ENCODE results near the gene CPE. TPM values are rescaled to one million over a fixed set of nuclear protein-coding genes. Genes with fewer than 3 reads are reported as not detected.

Gene CPE
- total and polyA plus RNA-seq, 10 of the 15 experiments (the other 5 are each of a cell fraction or from before 2014, with no cell fraction given) = 0.05 to 0.14 TPM; not detected in 8

DNA sequence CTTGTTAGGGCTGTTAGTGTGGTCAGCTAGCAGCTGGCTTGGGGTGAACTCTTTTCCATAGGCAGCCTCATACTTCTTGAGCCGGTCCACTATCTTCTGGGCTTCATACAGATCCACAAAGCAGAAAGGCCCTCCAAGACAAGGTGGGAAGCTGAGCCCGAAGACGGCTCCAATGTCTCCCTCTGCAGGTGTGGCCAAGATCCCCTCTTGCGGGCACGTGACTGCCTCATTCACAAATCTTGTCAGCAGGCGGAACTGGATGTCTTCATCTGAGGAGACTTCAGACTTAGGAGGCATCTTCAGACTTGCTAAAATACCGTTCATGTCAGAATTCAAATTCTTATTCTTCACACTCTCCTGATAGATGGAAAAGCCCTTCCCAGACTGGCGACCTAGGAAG is 25.3 kb downstream of the CPE start (continued):
- TF ChIP-seq SRF (IDR thresholded peaks at IDR 0.05; ENCODE audit: low read depth in 2 of 2, low read length in 2 of 2) (no peak), DPF2 (IDR thresholded peaks at IDR 0.05) (no peak)

DNA sequence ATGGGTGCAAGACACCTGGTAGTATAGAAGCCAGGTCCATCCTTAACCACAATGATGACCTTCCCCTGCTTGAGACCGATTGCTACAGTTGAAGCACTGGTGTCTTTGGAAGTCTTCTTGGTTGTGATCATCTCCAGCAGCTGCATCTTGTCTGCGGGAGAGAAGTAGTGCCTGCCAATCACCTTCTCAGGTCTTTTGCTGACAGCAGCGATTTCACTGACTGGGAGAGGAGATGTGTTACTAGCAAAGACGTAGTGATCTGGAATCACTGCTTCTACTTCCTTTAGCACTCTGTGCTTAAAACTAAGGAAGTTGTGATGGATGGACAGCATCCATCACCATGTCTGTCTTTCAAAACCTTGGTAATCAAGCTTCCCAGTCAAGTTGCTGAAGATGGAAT is 25.9 kb downstream of the CPE start:
- Histone ChIP-seq H3K4me3 (no peak overlapping the region), H3K79me2 (ENCODE audit: control insufficient read depth, insufficient read depth, low read length) (no peaks in the 10 kb centered on the region), H2AFZ (ENCODE audit: control insufficient read depth, low read depth, low read length) (no peak overlapping the region), H3K27me3 (replicated peaks in 1 of 2; ENCODE audit: control insufficient read depth in 2 of 2, insufficient read depth in 2 of 2, low read length in 1 of 2) (peaks cover 0 to 2% of the 10 kb centered on the region in 2 experiments; a peak in 3 of 4 replicates), H3K9me3 (replicated peaks; ENCODE audit: control insufficient read depth, insufficient read depth, low read length) (no peaks in the 10 kb centered on the region), H3K36me3 (ENCODE audit: control insufficient read depth in 2 of 2, insufficient read depth in 2 of 2, low read length in 1 of 2) (no peaks in the 10 kb centered on the region), H4K20me1 (ENCODE audit: control insufficient read depth, insufficient read depth) (no peaks in the 10 kb centered on the region), H3K27ac (ENCODE audit: control insufficient read depth, insufficient read depth) (no peak overlapping the region), H3K4me2 (ENCODE audit: control insufficient read depth, insufficient read depth) (no peak overlapping the region), H3K9ac (ENCODE audit: control insufficient read depth, insufficient read depth, low read length) (no peak overlapping the region), H3K4me1 (ENCODE audit: control insufficient read depth, insufficient read depth, low read length) (no peaks in the 10 kb centered on the region)
- DNase-seq (ENCODE audit: low read depth, low spot score) (no peak), ATAC-seq (no peak), FAIRE-seq (no peak)
- intact Hi-C loops (cut with micrococcal nuclease; ENCODE audit: unreplicated experiment) = no loop called here
- WGBS (ENCODE audit: insufficient coverage, insufficient replicate concordance, low lambda C conversion rate, missing lambda C conversion rate) = 32% methylated on average over 4 of the region's 4 CpGs
- no TSS peak for BruUV-seq (replicated peaks)
- in situ Hi-C loops (cut with MboI) = no loop called here
- ChIA-PET RAD21 (ENCODE audit: unreplicated experiment) (interaction anchor here (2.0 kb wide), 1 partner anchor 273 kb away, joined by 5 read pairs; no protein-coding TSS in a partner anchor), SMC1A (ENCODE audit: uncharacterized antibody, unreplicated experiment) (no interaction called here), POLR2A (no interaction called here), CTCF (no interaction called here)
- TF ChIP-seq ZNF24 (IDR thresholded peaks at IDR 0.05) = no peak
- no peak for TF ChIP-seq GATAD2B (conservative IDR thresholded peaks at IDR 0.05; ENCODE audit: low read depth)
- no peak for TF ChIP-seq SIX5 (IDR thresholded peaks at IDR 0.05; ENCODE audit: low read depth, low read length, severe bottlenecking)
- TF ChIP-seq EED (IDR thresholded peaks at IDR 0.05; ENCODE audit: low read depth) = no peak
- TF ChIP-seq, protein P1, sequence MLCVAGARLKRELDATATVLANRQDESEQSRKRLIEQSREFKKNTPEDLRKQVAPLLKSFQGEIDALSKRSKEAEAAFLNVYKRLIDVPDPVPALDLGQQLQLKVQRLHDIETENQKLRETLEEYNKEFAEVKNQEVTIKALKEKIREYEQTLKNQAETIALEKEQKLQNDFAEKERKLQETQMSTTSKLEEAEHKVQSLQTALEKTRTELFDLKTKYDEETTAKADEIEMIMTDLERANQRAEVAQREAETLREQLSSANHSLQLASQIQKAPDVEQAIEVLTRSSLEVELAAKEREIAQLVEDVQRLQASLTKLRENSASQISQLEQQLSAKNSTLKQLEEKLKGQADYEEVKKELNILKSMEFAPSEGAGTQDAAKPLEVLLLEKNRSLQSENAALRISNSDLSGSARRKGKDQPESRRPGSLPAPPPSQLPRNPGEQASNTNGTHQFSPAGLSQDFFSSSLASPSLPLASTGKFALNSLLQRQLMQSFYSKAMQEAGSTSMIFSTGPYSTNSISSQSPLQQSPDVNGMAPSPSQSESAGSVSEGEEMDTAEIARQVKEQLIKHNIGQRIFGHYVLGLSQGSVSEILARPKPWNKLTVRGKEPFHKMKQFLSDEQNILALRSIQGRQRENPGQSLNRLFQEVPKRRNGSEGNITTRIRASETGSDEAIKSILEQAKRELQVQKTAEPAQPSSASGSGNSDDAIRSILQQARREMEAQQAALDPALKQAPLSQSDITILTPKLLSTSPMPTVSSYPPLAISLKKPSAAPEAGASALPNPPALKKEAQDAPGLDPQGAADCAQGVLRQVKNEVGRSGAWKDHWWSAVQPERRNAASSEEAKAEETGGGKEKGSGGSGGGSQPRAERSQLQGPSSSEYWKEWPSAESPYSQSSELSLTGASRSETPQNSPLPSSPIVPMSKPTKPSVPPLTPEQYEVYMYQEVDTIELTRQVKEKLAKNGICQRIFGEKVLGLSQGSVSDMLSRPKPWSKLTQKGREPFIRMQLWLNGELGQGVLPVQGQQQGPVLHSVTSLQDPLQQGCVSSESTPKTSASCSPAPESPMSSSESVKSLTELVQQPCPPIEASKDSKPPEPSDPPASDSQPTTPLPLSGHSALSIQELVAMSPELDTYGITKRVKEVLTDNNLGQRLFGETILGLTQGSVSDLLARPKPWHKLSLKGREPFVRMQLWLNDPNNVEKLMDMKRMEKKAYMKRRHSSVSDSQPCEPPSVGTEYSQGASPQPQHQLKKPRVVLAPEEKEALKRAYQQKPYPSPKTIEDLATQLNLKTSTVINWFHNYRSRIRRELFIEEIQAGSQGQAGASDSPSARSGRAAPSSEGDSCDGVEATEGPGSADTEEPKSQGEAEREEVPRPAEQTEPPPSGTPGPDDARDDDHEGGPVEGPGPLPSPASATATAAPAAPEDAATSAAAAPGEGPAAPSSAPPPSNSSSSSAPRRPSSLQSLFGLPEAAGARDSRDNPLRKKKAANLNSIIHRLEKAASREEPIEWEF (IDR thresholded peaks at IDR 0.05; ENCODE audit: insufficient replicate concordance, low read depth, low read length) = no peak
- TF ChIP-seq MEF2B (IDR thresholded peaks at IDR 0.05; ENCODE audit: partially characterized antibody, poor library complexity, severe bottlenecking) = no peak
- TF ChIP-seq, protein P2, sequence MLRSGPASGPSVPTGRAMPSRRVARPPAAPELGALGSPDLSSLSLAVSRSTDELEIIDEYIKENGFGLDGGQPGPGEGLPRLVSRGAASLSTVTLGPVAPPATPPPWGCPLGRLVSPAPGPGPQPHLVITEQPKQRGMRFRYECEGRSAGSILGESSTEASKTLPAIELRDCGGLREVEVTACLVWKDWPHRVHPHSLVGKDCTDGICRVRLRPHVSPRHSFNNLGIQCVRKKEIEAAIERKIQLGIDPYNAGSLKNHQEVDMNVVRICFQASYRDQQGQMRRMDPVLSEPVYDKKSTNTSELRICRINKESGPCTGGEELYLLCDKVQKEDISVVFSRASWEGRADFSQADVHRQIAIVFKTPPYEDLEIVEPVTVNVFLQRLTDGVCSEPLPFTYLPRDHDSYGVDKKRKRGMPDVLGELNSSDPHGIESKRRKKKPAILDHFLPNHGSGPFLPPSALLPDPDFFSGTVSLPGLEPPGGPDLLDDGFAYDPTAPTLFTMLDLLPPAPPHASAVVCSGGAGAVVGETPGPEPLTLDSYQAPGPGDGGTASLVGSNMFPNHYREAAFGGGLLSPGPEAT (IDR thresholded peaks at IDR 0.05; ENCODE audit: low read depth) = no peak
- TF ChIP-seq NFIC (IDR thresholded peaks at IDR 0.05; ENCODE audit: low read depth, low read length) = no peak
- TF ChIP-seq, protein P3, sequence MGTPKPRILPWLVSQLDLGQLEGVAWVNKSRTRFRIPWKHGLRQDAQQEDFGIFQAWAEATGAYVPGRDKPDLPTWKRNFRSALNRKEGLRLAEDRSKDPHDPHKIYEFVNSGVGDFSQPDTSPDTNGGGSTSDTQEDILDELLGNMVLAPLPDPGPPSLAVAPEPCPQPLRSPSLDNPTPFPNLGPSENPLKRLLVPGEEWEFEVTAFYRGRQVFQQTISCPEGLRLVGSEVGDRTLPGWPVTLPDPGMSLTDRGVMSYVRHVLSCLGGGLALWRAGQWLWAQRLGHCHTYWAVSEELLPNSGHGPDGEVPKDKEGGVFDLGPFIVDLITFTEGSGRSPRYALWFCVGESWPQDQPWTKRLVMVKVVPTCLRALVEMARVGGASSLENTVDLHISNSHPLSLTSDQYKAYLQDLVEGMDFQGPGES (IDR thresholded peaks at IDR 0.05) = no peak
- TF ChIP-seq NBN (IDR thresholded peaks at IDR 0.05) = no peak
- no peak for TF ChIP-seq RCOR1 (conservative IDR thresholded peaks at IDR 0.05; ENCODE audit: low read depth, low read length)

Data from GM12878 (cell line).